HG03066 (cell line): Measurements from ENCODE around the gene CERS5.

Experiments
- ATAC-seq: cut with Tn5 transposase; IDR thresholded peaks from one replicate; pipeline ENCODE4 v1.9.1; 2021; ENCODE audit warnings: low read depth; ENCODE audit not compliant: unreplicated experiment

The CERS5 gene

GRCh38 chr12:50167049-50167828 lies at the start of gene CERS5:
CERS5 (minus strand) TSS chr12:50167369; CDS start chr12:50167297, 72 bp downstream.
- ATAC-seq, result peak; percentile 97

- no peak for ATAC-seq
Observed at GRCh38 chr12:50215033-50215432, 47.9 kb upstream of the CERS5 start.

GRCh38 chr12:50214018-50214417 lies 46.8 kb upstream of the CERS5 start:
- ATAC-seq, result no peak

GRCh38 chr12:50213439-50213838 lies 46.3 kb upstream of the CERS5 start:
- ATAC-seq, result no peak

GRCh38 chr12:50212071-50212467 lies 44.9 kb upstream of the CERS5 start:
- ATAC-seq, result no peak

GRCh38 chr12:50211392-50212070 lies 44.4 kb upstream of the CERS5 start:
- no peak for ATAC-seq

- ATAC-seq, result no peak
Observed at GRCh38 chr12:50207424-50207823, 40.3 kb upstream of the CERS5 start.

- no peak for ATAC-seq
Observed at GRCh38 chr12:50205648-50206047, 38.5 kb upstream of the CERS5 start.

- no peak for ATAC-seq
Observed at GRCh38 chr12:50203691-50204090, 36.5 kb upstream of the CERS5 start.

GRCh38 chr12:50201987-50202521 lies 34.9 kb upstream of the CERS5 start:
- ATAC-seq, result no peak

GRCh38 chr12:50200552-50201273 lies 33.5 kb upstream of the CERS5 start:
- no peak for ATAC-seq

- ATAC-seq, result no peak
Observed at GRCh38 chr12:50198829-50199228, 31.7 kb upstream of the CERS5 start.

GRCh38 chr12:50197297-50197727 lies 30.1 kb upstream of the CERS5 start:
- no peak for ATAC-seq

GRCh38 chr12:50196537-50196936 lies 29.4 kb upstream of the CERS5 start:
- ATAC-seq, result no peak

- no peak for ATAC-seq
Observed at GRCh38 chr12:50195832-50196231, 28.7 kb upstream of the CERS5 start.

- no peak for ATAC-seq
Observed at GRCh38 chr12:50192908-50193307, 25.7 kb upstream of the CERS5 start.

- ATAC-seq, result no peak
Observed at GRCh38 chr12:50192236-50192635, 25.1 kb upstream of the CERS5 start.

- no peak for ATAC-seq
Observed at GRCh38 chr12:50190859-50191258, 23.7 kb upstream of the CERS5 start.

GRCh38 chr12:50188875-50189575 lies 21.9 kb upstream of the CERS5 start:
- ATAC-seq, result no peak

- no peak for ATAC-seq
Observed at GRCh38 chr12:50188241-50188781, 21.1 kb upstream of the CERS5 start.
